ENCODE measurements around the gene DLGAP1.
"Not testable (repeated sequence)": the region's sequence is repeated elsewhere in the genome, so short reads cannot be mapped to it uniquely, and the experiment has no call there.

The DLGAP1 gene

DNA sequence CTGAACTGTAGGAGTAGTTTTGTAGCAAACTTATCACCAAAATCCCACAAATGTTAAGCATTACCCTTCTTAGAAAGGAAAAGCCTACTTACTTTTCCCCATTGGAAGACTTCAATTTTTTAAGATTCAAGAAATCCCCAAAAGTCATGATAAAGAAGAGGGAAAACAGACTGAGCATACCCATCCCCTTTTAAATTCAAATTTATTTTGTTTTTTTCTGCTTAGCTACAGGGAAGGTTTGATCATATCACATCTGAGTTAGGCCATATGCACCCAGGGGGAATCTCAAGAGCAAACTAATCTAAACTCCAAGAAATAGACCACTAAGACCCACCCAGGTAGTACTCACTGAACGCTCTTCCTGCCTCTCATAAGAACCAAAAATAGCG lies 830.6 kb downstream of the DLGAP1 start:
- DNase-seq (ENCODE audit: low read depth): no peak

DNA sequence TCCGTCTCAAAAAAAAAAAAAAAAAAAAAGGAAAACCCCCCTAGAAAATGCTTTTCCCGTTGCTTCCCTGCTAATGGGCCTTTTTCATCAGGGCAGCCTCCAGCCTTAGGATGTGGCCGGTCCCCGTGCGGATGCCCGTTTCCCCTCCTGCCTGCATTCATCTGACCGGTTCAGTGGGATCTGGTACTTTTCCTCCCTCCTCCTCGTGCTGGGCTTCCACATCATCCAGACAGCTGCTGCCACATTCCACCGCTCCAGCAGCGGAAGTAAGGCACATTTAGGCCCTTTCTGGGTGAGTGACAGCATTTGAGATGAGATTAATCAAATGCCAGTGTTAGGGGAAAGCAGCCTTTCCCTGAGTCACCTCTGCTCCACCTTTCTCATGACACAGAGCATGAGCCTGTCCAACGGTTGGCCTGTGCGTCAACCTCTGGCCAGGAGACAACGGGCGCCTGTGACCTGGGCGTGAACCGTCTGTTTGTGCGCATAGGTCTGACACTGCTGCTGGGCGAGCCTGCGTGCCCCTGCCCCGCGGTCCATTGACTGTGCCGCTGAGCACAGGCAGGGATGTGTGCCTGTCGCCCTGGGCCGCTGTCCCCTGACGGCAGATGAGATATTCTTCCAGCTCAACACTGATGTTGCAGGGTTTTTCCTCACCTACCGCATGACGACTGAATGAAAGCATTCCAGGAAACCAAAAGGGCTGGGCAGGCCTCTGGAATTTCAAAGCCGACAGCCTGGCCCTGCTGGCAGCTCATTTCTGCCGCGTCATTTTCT lies 831.1 kb downstream of the DLGAP1 start:
- no peak for DNase-seq (ENCODE audit: low read depth)

DNA sequence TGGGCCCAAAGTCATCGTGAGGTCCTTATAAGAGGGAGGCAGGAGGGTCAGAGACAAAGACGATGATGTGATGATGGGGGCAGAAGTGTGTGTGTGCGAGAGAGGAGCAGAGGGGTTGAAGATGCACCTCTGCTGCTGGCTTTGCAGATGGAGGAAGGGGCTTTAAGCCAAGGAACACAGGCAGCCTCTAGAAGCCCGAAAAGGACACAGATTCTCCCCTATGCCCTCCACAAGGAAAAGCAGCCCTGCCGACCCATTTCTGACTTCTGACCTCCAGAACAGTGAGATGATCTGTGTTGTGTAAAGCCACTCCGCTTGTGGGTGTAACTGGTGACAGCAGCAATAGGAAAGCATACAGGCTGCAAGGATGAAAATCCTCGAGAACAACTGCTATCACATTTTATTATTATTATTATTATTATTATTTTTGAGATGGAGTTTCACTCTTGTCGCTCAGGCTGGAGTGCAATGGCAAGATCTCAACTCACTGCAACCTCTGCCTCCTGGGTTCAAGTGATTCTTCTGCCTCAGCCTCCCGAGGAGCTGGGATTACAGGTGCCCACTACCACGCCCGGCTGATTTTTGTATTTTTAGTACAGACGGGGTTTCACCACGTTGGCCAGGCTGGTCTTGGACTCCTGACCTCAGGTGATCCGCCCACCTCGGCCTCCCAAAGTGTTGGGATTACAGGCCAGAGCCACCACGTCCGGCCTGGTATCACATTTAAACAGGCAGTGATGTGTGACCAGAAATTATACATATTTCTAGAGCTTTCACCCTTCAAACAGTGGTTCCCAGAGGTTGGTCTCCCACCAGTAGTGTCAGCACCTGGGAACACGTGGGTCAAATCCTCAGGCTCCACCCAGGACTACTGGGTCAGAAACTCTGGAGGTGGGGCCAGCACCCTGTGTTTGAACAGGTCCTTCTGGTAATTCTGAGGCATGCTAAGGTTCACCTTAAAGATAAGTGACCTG lies 834.7 kb downstream of the DLGAP1 start:
- no peak for DNase-seq (ENCODE audit: low read depth)

DNA sequence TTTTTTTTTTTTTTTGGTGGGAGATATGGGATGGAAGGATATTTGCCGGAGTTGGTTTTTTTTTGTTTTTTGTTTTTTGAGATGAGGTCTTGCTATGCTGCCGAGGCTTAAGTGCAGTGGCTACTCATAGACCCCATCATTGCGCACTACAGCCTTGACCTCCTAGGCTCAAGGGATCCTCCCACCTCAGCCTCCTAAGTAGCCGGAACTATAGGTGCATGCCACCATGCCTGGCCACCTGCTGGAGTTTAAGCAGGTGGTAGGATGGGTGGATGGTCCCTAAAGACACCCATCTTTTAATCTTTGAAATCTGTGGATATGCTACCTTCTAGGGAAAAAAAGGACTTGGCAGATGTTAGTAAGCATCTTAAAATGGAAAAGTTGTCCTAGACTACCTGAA lies 835.4 kb downstream of the DLGAP1 start:
- DNase-seq (ENCODE audit: low read depth): no peak

DNA sequence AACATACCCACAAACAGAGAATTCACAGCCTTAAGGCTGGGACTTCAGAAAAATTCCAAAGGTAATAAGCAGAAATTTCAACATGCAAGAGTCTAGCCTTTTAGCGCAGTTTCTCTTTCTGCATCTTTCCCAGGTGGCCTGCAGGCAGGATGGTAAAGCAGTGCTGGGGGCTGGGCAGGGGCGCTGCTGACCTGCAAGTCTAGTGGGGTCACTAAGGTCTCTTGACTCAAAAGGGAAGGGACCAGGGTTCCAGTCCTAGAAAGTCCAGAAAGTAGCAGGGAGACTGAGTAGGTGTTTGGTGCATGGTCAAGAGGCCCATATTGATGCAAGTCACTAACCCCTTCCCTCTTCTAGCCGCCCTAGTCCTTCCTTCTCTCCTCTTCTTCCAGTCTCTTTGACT lies 835.9 kb downstream of the DLGAP1 start:
- no peak for DNase-seq (ENCODE audit: low read depth)

DNA sequence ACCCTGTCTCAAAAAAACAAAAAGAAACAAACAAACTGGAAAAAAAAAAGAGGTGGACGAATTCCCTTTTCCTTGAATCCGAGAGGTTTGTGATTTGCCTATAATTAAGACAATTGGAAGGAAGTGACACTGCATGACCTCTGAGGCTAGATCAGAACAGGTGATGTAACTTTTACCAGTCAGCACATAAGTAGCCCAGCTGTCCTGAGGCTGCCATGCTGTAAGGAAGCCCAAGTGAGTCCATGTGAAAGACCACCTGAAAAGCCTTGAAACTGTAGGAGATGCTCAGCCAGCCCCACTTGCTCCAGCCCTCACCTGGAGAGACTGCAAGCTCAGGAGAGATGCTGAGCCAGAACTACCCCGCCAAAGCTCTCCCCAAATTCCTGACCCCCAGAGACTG lies 838.4 kb downstream of the DLGAP1 start:
- no peak for DNase-seq (ENCODE audit: low read depth)

DNA sequence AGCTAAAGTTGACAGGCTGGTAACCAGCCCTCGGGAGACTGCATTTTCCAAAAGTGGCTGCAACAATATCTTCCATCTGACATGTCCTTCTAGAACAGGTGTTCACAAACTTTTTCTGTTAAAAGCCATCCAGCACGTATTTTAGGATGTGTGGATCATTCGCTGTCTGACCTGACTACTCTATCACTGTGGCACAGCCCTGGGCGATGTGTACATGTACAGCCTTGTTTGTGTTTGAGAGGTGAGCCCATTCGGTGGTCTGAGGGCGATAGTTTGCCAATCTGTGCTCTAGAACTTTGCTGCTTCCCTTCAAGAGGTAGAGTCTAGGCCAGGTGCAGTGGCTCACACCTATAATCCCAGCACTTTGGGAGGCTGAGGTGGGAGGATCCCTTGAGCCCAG lies 839.0 kb downstream of the DLGAP1 start:
- no peak for DNase-seq (ENCODE audit: low read depth)

DNA sequence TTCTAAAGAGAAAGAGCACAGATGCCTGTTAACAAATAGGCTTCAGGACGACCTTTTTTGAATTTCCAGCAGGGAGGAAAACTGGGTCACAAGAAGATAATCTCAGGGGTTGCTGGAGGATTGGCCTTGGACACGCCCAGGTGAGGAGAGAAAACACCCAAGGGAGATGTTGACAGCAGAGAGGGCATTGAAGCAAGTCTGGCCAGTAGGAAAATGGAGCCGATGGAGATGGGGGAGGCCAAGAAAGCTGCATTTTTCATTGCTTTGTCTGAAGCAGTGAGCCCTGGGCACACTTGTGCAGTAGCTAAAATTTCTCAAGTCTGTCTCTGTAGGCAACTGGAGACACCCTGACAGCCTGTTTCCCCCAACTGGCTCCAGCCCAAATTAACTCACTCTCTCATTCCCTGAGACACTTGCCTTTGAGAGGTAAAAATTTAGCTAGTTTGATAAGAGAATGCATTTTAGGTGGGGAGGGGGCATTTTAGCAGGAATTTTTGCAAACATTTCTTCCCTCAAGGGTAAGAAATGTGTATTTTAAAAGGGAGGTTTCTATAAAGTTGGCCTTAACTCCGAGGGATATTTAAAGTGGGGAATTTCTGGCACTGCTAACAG lies 839.6 kb downstream of the DLGAP1 start:
- no peak for DNase-seq (ENCODE audit: low read depth)

DNA sequence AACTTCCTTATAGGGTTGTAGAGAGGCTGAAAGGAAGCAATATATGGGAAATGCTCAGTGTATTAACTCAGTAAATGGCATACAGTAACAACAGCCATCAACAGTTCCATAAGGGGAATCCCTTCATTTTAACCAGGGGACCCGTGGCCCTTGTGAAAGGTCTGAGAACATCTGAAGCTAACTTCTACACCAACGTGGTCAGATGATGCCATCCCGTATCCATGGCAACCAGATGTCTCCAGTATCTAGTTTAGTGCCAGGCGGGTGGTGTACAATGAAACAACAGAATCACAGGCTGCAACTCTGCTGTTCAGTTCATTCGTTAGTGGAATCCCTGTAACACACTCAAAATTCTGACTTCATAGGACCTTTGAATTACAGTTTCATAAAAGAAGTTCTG lies 842.8 kb downstream of the DLGAP1 start:
- no peak for DNase-seq (ENCODE audit: low read depth)

DNA sequence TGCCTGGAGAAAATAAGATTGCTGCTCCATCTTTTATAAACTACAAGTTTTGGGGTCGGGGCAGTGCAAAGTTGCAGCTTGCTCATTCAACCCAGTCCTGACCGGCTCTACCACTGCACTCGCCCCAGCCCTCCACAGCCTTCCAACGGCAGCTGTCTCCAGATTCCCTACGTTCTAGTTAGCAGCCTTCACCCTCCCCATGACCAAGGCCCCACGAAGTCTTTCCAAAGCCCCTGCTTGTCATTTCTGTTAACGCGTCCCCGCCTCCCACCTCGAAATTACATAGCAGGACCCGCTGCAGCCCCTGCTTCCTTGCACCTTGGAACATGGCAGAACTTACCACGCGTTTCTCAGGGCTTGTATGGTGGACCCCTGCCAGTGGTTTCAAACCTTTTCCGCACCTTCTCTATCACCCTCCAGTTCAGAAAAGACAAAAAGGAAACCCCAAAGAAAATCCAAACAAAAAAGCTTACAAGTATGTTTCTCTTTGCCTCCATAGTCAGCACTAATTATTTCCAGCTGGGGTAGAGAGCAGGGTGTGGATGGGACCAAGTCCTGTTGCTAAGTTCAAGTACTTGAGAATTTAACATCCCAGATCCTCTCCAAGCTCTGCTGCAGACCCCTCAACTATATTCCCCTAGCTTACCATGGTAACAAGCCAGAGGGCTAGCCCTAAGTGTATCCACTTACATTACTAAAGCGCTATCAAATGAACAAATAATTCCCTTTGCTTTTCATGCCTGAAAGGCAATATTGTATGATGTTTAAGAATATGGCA lies 843.6 kb downstream of the DLGAP1 start:
- DNase-seq (ENCODE audit: low read depth): no peak

DNA sequence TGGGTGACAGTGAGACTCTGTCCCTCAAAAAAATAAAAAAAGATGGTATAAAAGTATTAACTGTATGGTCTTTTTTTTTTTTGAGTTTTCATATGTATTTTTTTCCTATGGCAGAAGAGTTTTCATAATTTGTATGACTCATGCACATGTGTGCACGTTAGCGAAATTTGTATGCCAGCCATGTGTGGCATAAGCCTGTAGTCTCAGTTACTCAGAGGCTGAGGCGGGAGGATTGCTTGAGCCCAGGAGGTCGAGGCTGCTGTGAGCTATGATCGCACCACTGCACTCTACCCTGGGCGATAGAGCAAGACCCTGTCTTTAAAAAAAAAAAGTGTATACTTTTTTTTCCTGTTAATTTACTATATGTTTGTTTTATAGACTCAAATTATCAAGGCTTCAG lies 844.3 kb downstream of the DLGAP1 start:
- DNase-seq (ENCODE audit: low read depth): no peak

DNA sequence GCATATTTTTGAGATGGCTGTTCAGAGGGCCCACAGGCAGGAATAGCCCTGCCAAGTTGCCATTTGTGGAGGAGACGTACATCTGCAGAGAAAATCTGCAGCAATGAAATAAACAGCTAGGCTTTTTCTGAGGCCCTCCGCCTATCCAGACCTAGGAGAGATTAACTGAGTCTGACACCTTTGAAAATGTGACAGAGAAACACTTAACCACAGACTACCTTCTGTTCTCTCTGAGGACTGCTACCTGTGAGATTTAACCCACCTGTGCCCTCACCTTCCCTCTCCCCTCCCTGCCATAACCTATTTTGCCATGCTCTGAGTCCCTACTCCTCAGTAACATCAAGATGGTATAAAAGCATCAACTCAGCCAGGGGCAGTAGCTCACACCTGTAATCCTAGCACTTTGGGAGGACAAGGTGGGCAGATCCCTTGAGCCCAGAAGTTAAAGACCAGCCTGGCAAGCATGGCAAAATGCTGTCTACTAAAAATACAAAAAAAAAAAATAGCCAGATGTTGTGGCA lies 844.9 kb downstream of the DLGAP1 start:
- no peak for DNase-seq (ENCODE audit: low read depth)

DNA sequence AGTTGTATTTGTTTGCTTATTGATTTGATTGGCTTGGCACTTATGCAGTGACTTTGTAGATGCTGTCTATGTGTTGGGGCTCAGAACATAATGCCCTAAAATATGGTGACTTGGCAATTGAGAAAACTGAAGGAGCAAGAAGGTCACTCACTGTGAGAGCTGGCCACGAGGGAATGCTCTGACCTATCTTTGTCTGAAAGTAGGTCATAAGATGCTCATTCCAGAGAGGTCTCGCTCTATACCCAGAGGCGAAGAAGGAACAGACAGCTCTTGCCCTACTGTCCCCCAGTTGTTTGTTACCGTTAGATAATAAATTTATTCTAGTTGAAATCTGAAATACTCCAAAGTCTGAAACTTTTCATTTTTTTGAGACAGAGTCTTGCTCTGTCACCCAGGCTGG lies 846.6 kb downstream of the DLGAP1 start:
- DNase-seq (ENCODE audit: low read depth): no peak

DNA sequence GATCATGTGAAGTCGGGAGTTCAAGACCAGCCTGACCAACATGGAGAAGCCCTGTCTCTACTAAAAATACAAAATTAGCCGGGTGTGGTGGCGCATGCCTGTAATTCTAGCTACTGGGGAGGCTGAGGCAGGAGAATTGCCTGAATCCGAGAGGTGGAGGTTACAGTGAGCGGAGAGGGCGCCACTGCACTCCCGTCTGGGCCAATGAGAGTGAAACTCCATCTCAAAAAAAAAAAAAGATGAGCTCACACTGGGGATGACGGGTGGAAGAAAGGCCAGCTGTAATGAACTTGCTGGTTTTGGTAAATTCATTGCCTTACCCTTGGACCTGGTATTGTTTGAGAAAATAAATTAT lies 847.0 kb downstream of the DLGAP1 start:
- not testable (repeated sequence) for DNase-seq (ENCODE audit: low read depth)

DNA sequence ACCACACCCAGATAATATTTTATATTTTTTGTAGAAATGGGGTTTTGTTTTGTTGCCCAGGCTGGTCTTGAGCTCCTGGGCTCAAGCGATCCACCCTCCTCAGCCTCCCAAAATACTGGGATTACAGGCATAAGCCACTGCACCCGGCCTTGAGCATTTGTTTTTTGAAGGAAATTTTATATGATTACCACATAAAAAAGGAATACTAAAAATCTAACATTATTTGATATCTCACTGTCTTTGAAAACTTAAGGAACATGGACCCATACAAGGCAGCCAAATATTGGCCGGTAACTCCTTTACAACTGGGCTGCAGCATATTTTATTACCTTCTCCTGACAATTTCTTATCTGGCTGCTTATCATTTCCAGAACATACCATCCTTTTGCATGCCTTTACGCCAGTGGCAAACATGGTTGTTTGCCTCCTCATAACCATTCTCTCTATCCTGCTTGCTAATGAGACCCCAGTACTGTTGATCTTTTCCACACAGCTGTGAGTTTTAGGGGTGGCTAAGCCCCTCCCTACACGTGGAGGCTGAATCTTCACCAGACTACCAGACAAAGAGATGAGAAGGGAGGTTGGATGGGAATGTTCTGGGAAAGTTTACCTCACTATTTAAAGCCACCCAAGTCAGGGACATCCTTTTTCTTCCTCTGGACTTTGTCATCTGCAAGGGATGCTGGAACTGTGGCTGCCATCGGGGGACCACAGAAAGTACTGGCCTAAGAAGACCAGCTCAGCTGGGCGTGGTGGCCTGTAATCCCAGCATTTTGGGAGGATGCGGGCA lies 847.6 kb downstream of the DLGAP1 start:
- DNase-seq (ENCODE audit: low read depth): no peak

DNA sequence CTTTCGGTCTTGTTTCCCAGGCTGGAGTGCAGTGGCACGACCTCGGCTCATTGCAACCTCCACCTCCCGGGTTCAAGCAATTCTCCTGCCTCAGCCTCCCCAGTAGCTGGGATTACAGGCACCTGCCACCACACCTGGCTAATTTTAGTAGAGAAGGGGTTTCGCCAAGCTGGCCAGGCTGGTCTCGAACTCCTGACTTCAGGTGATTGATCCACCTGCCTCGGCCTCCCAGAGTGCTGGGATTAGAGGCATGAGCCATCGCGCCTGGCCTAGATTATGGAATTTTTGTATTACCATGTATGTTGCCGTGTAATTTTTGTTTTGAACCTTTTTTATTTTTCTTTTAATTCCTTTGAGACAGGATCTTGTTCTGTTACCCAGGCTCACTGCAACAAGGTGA lies 848.2 kb downstream of the DLGAP1 start:
- DNase-seq (ENCODE audit: low read depth): not testable (repeated sequence)

DNA sequence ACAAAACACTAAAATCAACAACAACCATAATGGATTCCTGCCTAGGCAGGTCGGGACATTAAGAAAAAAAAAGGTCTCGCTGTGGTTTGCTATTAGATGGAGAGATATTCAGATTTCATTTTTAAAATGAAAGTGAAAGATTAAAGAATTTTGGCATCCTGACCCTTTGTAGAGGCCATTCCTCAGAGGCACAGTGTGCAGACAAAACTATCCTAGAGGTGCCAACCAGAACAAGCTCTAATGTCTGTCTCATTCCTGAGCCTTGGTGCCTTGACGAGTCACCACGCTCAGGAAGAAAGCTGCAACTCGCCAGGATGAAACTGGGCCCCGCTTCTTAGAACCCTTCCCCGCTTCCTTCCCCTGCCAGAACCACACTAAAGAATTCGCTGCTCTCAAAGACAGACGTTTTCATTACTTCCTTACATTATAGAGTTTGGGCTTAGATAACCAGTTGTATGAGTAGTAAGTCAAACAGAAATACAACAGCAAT lies 849.1 kb downstream of the DLGAP1 start:
- DNase-seq (ENCODE audit: low read depth): no peak

DNA sequence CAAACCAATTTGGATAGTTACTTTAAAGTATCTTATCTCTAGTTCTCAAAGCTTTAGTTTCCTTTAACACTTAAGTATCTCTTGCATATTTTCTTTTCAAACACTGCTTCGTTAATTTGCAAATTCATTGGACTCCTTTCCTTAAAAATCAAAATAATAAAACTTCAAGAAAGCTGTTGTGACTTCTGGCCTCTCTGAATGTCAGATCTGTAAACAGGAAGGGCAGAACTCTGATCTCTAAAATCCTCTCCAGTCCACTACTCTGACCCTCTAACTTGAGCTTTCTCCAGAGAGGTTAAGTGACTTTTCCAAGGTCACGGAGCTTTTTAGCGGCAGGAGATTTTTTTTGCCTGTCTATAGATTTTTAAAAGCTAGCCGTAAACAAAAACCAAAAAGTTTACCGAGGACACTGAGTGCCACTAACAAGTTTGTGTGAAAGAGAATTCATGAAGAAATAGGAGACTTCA lies 849.6 kb downstream of the DLGAP1 start:
- DNase-seq (ENCODE audit: low read depth): no peak

DNA sequence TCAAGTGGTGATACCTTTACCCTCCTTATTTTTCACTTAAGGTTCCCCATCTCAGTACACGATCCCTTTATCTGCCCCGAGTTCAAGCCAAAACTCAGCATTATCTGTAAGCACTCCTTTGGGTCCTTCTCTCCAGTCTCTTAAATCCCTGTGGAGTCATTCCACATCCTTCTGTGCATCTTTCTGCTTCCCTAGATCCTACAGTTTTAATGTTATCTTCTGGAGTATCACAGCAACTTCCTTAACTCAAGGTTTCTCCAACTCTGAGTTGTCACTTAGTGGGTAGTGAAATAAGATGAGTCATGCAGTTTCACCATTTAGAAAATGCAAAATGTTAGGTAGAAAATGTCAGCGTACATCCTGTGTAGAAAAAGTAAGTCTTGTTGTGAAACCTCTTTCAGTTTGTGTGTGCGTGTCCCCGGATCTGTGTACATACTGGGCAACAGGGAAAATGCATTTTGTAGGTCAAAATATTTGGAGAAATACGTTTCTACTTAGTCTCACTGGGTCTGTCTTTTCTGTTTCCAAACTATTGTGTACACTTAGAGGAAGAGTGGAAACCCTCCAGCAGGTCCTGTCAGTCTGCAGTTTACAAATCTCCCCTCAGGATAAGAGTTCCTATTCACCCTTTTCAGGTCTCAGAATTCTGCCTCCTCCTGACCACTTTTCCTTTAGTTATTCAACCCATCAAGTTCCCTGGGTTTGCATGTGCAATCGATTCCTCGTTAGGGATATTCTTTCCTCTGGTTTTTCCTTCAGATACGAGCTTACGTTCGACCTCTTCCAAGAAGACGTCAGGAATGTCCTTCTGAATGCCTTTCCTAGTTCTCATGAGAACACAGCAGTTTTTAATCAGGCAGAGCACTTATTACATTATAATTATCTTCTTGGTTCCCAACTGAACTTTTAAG lies 850.4 kb downstream of the DLGAP1 start:
- DNase-seq (ENCODE audit: low read depth): no peak

DNA sequence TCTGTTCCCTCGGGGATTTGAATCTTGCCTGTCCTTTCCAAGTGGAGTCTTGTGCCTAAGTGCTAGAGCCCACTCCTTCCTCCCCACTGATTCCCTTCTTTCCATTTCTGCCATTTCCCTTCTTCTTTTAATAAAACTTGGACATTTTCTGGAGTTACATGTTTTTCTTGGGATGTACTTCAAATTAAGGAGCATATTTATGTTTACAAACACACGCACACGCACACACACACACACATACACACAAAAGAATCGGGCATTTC lies 850.9 kb downstream of the DLGAP1 start:
- DNase-seq (ENCODE audit: low read depth): no peak
